ENCODE data around the gene HMOX2. TPM values are rescaled to one million over a fixed set of nuclear protein-coding genes. Genes with fewer than 3 reads are reported as not detected.

HMOX2 gene
- polyA plus RNA-seq, 2 of the 4 experiments (the other 2 are of a cell fraction) = 35.4 to 47.7 TPM

DNA sequence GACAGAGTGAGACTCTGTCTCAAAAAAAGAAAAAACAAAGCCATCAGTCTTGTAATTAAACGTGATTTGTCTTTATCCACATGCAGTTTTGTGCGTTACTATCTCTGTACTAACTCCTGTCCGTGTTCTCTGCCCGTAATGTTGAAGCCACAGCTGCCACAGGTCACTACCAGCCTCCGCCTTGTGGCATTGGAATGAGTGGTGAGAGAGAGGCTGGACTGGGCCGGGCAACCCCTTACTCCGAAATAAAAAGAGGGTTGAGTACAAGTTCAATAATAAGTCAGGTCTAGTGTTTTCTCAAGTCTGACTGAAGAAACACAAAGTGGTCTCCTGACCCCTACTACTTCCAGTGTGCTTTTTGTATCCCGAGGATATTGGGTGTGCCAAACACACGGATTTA is 45.2 kb upstream of the HMOX2 start:
- DNase-seq (ENCODE audit: low read depth in 1 of 2, low spot score in 1 of 2) = no peak
- TF ChIP-seq, protein P1, sequence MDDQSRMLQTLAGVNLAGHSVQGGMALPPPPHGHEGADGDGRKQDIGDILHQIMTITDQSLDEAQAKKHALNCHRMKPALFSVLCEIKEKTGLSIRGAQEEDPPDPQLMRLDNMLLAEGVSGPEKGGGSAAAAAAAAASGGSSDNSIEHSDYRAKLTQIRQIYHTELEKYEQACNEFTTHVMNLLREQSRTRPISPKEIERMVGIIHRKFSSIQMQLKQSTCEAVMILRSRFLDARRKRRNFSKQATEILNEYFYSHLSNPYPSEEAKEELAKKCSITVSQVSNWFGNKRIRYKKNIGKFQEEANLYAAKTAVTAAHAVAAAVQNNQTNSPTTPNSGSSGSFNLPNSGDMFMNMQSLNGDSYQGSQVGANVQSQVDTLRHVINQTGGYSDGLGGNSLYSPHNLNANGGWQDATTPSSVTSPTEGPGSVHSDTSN (IDR thresholded peaks at IDR 0.05) = no peak
- TF ChIP-seq, protein P2, sequence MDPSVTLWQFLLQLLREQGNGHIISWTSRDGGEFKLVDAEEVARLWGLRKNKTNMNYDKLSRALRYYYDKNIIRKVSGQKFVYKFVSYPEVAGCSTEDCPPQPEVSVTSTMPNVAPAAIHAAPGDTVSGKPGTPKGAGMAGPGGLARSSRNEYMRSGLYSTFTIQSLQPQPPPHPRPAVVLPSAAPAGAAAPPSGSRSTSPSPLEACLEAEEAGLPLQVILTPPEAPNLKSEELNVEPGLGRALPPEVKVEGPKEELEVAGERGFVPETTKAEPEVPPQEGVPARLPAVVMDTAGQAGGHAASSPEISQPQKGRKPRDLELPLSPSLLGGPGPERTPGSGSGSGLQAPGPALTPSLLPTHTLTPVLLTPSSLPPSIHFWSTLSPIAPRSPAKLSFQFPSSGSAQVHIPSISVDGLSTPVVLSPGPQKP (IDR thresholded peaks at IDR 0.05; ENCODE audit: low read depth, low read length) = no peak
- TF ChIP-seq MAZ (IDR thresholded peaks at IDR 0.05; ENCODE audit: borderline replicate concordance, low read depth, low read length) = no peak
- no peak for TF ChIP-seq JUNB (IDR thresholded peaks at IDR 0.05)
- no peak for TF ChIP-seq HEYL (CRISPR knock-in tag; IDR thresholded peaks at IDR 0.05)
- no peak for TF ChIP-seq SMC3 (IDR thresholded peaks at IDR 0.05)
- TF ChIP-seq FOXS1 (CRISPR knock-in tag; IDR thresholded peaks at IDR 0.05) = no peak
- no peak for TF ChIP-seq EP300 (IDR thresholded peaks at IDR 0.05)
- TF ChIP-seq ZC3H11A (IDR thresholded peaks at IDR 0.05) = no peak
- TF ChIP-seq FOSL2 (IDR thresholded peaks at IDR 0.05) = no peak
- no peak for TF ChIP-seq FOSL2 (CRISPR knock-in tag; IDR thresholded peaks at IDR 0.05)
- no peak for TF ChIP-seq RCOR1 (IDR thresholded peaks at IDR 0.05; ENCODE audit: low read depth, low read length)
- TF ChIP-seq, protein P3, sequence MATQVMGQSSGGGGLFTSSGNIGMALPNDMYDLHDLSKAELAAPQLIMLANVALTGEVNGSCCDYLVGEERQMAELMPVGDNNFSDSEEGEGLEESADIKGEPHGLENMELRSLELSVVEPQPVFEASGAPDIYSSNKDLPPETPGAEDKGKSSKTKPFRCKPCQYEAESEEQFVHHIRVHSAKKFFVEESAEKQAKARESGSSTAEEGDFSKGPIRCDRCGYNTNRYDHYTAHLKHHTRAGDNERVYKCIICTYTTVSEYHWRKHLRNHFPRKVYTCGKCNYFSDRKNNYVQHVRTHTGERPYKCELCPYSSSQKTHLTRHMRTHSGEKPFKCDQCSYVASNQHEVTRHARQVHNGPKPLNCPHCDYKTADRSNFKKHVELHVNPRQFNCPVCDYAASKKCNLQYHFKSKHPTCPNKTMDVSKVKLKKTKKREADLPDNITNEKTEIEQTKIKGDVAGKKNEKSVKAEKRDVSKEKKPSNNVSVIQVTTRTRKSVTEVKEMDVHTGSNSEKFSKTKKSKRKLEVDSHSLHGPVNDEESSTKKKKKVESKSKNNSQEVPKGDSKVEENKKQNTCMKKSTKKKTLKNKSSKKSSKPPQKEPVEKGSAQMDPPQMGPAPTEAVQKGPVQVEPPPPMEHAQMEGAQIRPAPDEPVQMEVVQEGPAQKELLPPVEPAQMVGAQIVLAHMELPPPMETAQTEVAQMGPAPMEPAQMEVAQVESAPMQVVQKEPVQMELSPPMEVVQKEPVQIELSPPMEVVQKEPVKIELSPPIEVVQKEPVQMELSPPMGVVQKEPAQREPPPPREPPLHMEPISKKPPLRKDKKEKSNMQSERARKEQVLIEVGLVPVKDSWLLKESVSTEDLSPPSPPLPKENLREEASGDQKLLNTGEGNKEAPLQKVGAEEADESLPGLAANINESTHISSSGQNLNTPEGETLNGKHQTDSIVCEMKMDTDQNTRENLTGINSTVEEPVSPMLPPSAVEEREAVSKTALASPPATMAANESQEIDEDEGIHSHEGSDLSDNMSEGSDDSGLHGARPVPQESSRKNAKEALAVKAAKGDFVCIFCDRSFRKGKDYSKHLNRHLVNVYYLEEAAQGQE (IDR thresholded peaks at IDR 0.05) = no peak
- no peak for TF ChIP-seq NR3C1 (IDR thresholded peaks at IDR 0.05)
- no peak for TF ChIP-seq RFX5 (IDR thresholded peaks at IDR 0.05)
- no peak for TF ChIP-seq TP53 (CRISPR knock-in tag; IDR thresholded peaks at IDR 0.05)
- no peak for TF ChIP-seq PHF8 (IDR thresholded peaks at IDR 0.05; ENCODE audit: borderline replicate concordance, low read depth)
- 92% methylated on average over 9 of the region's 9 CpGs for whole genome bisulfite sequencing (ENCODE audit: missing lambda C conversion rate)
- Histone ChIP-seq H3K4me3 (no peak overlapping the region), H3K9me3 (no peaks in the 10 kb centered on the region), H3K4me1 (peaks cover 22% of the 10 kb centered on the region), H3K27ac (no peak overlapping the region), H3K4me2 (no peak overlapping the region)
- no peak for ATAC-seq
- no peak for FAIRE-seq
- ChIA-PET POLR2A (no interaction called here), CTCF (no interaction called here)

DNA sequence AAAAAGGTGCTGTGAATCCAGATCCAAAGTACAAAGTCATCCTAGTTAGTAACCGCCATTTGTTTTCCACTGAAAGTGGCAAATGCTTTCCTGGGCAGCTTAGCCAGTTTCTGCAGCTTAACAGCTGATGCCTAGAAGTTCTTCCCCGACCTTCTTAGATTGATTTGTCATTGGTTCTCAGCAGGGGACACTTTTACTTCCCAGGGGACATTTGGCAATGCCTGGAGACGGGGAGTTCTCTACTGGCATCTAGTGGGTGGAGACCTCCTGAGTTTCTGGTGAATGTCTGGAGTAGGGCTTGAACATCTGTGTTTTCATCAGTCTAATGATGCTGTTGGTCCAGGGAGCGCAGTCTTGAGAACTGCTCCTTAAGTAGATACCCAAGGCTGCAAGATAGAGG is 43.0 kb upstream of the HMOX2 start:
- DNase-seq (ENCODE audit: low read depth in 1 of 2, low spot score in 1 of 2) = no peak
- CTCF ChIA-PET = interaction anchor here (1.5 kb wide), 1 partner anchor 74 kb away, joined by 5 read pairs; no protein-coding TSS in a partner anchor
- TF ChIP-seq MYC (IDR thresholded peaks at IDR 0.05; ENCODE audit: borderline replicate concordance, low read length) (no peak), HDAC2 (IDR thresholded peaks at IDR 0.05) (no peak), PHF8 (IDR thresholded peaks at IDR 0.05; ENCODE audit: borderline replicate concordance, low read depth) (no peak), CHD2 (IDR thresholded peaks at IDR 0.05; ENCODE audit: low read length, partially characterized antibody) (no peak), ESRRA (IDR thresholded peaks at IDR 0.05; ENCODE audit: borderline replicate concordance, low read length) (no peak), CBX8 (IDR thresholded peaks at IDR 0.05) (no peak), JUNB (IDR thresholded peaks at IDR 0.05) (no peak)
- TF ChIP-seq, protein P4, sequence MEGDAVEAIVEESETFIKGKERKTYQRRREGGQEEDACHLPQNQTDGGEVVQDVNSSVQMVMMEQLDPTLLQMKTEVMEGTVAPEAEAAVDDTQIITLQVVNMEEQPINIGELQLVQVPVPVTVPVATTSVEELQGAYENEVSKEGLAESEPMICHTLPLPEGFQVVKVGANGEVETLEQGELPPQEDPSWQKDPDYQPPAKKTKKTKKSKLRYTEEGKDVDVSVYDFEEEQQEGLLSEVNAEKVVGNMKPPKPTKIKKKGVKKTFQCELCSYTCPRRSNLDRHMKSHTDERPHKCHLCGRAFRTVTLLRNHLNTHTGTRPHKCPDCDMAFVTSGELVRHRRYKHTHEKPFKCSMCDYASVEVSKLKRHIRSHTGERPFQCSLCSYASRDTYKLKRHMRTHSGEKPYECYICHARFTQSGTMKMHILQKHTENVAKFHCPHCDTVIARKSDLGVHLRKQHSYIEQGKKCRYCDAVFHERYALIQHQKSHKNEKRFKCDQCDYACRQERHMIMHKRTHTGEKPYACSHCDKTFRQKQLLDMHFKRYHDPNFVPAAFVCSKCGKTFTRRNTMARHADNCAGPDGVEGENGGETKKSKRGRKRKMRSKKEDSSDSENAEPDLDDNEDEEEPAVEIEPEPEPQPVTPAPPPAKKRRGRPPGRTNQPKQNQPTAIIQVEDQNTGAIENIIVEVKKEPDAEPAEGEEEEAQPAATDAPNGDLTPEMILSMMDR (IDR thresholded peaks at IDR 0.05) = no peak
- TF ChIP-seq, protein P5, sequence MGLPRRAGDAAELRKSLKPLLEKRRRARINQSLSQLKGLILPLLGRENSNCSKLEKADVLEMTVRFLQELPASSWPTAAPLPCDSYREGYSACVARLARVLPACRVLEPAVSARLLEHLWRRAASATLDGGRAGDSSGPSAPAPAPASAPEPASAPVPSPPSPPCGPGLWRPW (IDR thresholded peaks at IDR 0.05) = no peak
- TF ChIP-seq, protein P6, sequence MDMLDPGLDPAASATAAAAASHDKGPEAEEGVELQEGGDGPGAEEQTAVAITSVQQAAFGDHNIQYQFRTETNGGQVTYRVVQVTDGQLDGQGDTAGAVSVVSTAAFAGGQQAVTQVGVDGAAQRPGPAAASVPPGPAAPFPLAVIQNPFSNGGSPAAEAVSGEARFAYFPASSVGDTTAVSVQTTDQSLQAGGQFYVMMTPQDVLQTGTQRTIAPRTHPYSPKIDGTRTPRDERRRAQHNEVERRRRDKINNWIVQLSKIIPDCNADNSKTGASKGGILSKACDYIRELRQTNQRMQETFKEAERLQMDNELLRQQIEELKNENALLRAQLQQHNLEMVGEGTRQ (IDR thresholded peaks at IDR 0.05) = no peak
- TF ChIP-seq, protein P7, sequence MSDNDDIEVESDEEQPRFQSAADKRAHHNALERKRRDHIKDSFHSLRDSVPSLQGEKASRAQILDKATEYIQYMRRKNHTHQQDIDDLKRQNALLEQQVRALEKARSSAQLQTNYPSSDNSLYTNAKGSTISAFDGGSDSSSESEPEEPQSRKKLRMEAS (IDR thresholded peaks at IDR 0.05) = no peak
- ATAC-seq = peak; percentile 24 to 25; a peak in 2 of 6 replicates
- FAIRE-seq = no peak
- POLR2A ChIA-PET = no interaction called here
- Histone ChIP-seq H3K27ac (no peak overlapping the region), H3K9me3 (no peaks in the 10 kb centered on the region), H3K4me1 (peaks cover 10% of the 10 kb centered on the region), H3K4me2 (no peak overlapping the region), H3K4me3 (no peak overlapping the region)
- 77% methylated on average over 4 of the region's 4 CpGs for WGBS (ENCODE audit: missing lambda C conversion rate)
